Smooth muscle cell (in vitro differentiated cells): Measurements from ENCODE around the gene MUC5AC. TPM values are rescaled to one million over a fixed set of nuclear protein-coding genes. Genes with fewer than 3 reads are reported as not detected.

Source experiments
- DNase-seq: peaks from one replicate; lab custom pipeline; 2025; ENCODE audit not compliant: unreplicated experiment; lab: John Stamatoyannopoulos, UW
- H2AFZ ChIP-seq: fragments of 200-600 bp; sonication (generic); 2 replicates; pipeline ENCODE4 v1.6.0; 2016; ENCODE audit warnings: antibody characterized with exemption, low read depth, mild to moderate bottlenecking
- H3F3A ChIP-seq: fragments of 200-600 bp; sonication (generic); 2 replicates; pipeline ENCODE4 v1.6.0; 2017; ENCODE audit warnings: antibody characterized with exemption, low read depth
- H3K27ac ChIP-seq: fragments of 200-600 bp; sonication (generic); 2 replicates; pipeline ENCODE4 v1.5.1; 2016; ENCODE audit warnings: low read depth, mild to moderate bottlenecking
- H3K27me3 ChIP-seq: fragments of 200-600 bp; sonication (generic); 2 replicates; pipeline ENCODE4 v1.6.1; 2016; ENCODE audit warnings: low read depth, mild to moderate bottlenecking
- H3K36me3 ChIP-seq: fragments of 200-600 bp; sonication (generic); 2 replicates; pipeline ENCODE4 v1.5.1; 2016; ENCODE audit warnings: low read depth
- H3K4me1 ChIP-seq: fragments of 200-600 bp; sonication (generic); 2 replicates; pipeline ENCODE4 v1.5.1; 2016; ENCODE audit warnings: low read depth
- H3K4me2 ChIP-seq: fragments of 200-600 bp; sonication (generic); 2 replicates; pipeline ENCODE4 v1.6.0; 2016; ENCODE audit warnings: mild to moderate bottlenecking
- H3K4me3 ChIP-seq: fragments of 200-600 bp; sonication (generic); 2 replicates; pipeline ENCODE4 v1.5.1; 2016; ENCODE audit warnings: mild to moderate bottlenecking
- H3K79me2 ChIP-seq: fragments of 200-600 bp; sonication (generic); 2 replicates; pipeline ENCODE4 v1.6.0; 2016; ENCODE audit warnings: low read depth, mild to moderate bottlenecking
- H3K9ac ChIP-seq: fragments of 200-600 bp; sonication (generic); 2 replicates; pipeline ENCODE4 v1.6.0; 2016; ENCODE audit warnings: low read depth
- H3K9me3 ChIP-seq: fragments of 200-600 bp; sonication (generic); replicated peaks from 2 replicates; pipeline ENCODE4 v1.5.1; 2016; ENCODE audit warnings: low read depth
- H4K20me1 ChIP-seq: fragments of 200-600 bp; sonication (generic); 2 replicates; pipeline ENCODE4 v1.6.0; 2016; ENCODE audit warnings: low read depth
- WGBS: methylation state at CpG from one replicate; pipeline ENCODE4 v1.1.7; 2016; ENCODE audit warnings: low lambda C conversion rate; 5-methylcytosine and 5-hydroxymethylcytosine counted together
- polyA plus RNA-seq: library from polyadenylated mRNA; unstranded; fragments of >200 nt; fragmentation: Nextera tagmentation; extraction: Ambion mirVana; gene quantifications from 2 replicates; pipeline ENCODE4 v1.2.1, GENCODE V29; 2016
- total RNA-seq: library from RNA; depleted of rRNA; stranded (reverse); fragments of >200 nt; gene quantifications from 2 replicates; pipeline ENCODE4 v1.2.3, GENCODE V29; 2014
- TF ChIP-seq, protein P1 (sequence below): fragments of 200-600 bp; sonication (generic); IDR thresholded peaks from 2 replicates; pipeline ENCODE4 v1.5.1; 2017; ENCODE audit warnings: borderline replicate concordance, mild to moderate bottlenecking, antibody characterized with exemption; ENCODE audit not compliant: insufficient read depth, poor library complexity, severe bottlenecking

MUC5AC gene
- total and polyA plus RNA-seq, 2 experiments from 2014 or later = not detected

DNA sequence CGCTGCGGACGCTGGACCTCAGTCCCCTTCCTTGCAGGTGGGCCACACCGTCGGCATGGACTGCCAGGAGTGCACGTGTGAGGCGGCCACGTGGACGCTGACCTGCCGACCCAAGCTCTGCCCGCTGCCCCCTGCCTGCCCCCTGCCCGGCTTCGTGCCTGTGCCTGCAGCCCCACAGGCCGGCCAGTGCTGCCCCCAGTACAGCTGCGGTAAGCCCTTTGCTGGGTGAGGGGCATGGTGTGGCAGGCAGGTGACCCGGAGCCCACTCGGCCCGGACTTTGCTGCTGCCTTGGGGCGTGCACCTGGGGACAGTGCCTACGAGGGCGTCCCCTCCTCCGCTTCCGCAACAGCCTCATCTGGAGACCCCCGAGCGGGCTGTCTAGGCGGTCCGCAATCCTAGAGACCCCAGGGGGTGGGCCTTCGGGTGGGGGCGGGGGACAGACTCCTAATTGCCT, 39.7 kb downstream of the MUC5AC start:
- Histone ChIP-seq H3K9ac (no peak overlapping the region), H3K36me3 (no peaks in the 10 kb centered on the region), H3K27me3 (no peaks in the 10 kb centered on the region), H4K20me1 (no peaks in the 10 kb centered on the region), H3K9me3 (no peaks in the 10 kb centered on the region), H3K4me2 (no peak overlapping the region), H3K27ac (no peak overlapping the region), H2AFZ (no peak overlapping the region), H3K4me3 (no peak overlapping the region), H3K79me2 (no peaks in the 10 kb centered on the region), H3K4me1 (no peaks in the 10 kb centered on the region), H3F3A (no peaks in the 10 kb centered on the region)
- DNase-seq = no peak
- TF ChIP-seq, protein P1, sequence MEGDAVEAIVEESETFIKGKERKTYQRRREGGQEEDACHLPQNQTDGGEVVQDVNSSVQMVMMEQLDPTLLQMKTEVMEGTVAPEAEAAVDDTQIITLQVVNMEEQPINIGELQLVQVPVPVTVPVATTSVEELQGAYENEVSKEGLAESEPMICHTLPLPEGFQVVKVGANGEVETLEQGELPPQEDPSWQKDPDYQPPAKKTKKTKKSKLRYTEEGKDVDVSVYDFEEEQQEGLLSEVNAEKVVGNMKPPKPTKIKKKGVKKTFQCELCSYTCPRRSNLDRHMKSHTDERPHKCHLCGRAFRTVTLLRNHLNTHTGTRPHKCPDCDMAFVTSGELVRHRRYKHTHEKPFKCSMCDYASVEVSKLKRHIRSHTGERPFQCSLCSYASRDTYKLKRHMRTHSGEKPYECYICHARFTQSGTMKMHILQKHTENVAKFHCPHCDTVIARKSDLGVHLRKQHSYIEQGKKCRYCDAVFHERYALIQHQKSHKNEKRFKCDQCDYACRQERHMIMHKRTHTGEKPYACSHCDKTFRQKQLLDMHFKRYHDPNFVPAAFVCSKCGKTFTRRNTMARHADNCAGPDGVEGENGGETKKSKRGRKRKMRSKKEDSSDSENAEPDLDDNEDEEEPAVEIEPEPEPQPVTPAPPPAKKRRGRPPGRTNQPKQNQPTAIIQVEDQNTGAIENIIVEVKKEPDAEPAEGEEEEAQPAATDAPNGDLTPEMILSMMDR = no peak
- 83% methylated on average over 24 of the region's 29 CpGs for WGBS

DNA sequence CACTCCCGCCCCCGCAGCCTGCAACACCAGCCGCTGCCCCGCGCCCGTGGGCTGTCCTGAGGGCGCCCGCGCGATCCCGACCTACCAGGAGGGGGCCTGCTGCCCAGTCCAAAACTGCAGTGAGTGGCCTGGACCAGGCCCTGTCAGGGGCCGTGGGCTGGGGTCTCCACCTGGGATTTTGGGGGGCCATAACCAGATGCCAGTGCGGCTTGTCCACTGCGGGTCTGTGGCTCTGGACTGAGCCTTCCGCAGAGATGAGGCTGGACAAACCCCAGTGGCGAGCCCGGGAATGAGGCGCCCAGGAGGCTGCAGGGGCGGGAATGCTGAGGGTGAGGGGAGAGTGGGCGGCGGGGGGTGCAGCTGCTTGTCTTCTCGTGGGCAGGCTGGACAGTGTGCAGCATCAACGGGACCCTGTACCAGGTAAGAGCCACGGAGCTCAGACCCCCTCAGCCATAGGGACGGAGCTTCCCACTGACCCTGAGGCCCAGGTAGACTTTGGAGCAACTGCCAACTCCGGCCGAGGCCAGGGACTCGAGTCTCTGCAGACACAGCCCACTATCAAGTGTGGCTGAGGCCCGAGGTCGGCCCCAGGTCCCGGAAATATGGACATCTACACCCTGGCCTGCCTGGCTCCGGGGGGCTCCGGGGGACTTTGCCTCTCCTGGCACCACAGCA, 40.3 kb downstream of the MUC5AC start:
- Histone ChIP-seq H4K20me1 (no peaks in the 10 kb centered on the region), H3K27ac (no peak overlapping the region), H3K36me3 (no peaks in the 10 kb centered on the region), H3K9ac (no peak overlapping the region), H3K79me2 (no peaks in the 10 kb centered on the region), H3F3A (no peaks in the 10 kb centered on the region), H3K9me3 (no peaks in the 10 kb centered on the region), H3K4me1 (no peaks in the 10 kb centered on the region), H2AFZ (no peak overlapping the region), H3K4me3 (no peak overlapping the region), H3K4me2 (no peak overlapping the region), H3K27me3 (no peaks in the 10 kb centered on the region)
- WGBS = 83% methylated on average over 32 of the region's 33 CpGs
- DNase-seq = no peak
- TF ChIP-seq, protein P1 = no peak

DNA sequence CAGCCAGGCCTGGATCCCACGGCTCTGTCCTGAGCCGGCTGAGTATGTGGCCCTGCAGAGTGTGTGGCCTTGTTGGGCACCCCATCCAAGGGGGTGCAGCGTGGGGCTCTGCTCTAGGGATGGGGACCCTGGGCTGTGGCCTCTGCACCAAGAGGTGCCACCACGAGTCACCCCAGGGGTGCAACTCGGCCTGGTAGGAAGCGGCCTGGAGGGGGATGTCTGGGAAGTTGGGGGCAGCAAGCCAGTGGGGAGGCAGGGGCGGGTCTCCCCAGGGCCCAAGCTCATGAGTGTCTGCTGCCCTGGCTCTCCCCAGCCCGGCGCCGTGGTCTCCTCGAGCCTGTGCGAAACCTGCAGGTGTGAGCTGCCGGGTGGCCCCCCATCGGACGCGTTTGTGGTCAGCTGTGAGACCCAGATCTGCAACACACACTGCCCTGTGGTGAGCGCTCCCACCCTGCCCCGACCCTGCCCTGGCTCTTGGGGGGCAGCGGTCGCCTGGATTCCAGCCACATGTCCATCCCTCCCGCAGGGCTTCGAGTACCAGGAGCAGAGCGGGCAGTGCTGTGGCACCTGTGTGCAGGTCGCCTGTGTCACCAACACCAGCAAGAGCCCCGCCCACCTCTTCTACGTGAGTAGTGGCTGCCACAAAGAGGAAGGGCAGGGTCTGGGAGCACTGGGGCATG, 40.9 kb downstream of the MUC5AC start:
- Histone ChIP-seq H3K9ac (no peak overlapping the region), H3K4me2 (no peak overlapping the region), H3F3A (no peaks in the 10 kb centered on the region), H3K79me2 (no peaks in the 10 kb centered on the region), H2AFZ (no peak overlapping the region), H3K4me3 (no peak overlapping the region), H3K4me1 (no peaks in the 10 kb centered on the region), H4K20me1 (no peaks in the 10 kb centered on the region), H3K27me3 (no peaks in the 10 kb centered on the region), H3K36me3 (no peaks in the 10 kb centered on the region), H3K9me3 (no peaks in the 10 kb centered on the region), H3K27ac (no peak overlapping the region)
- WGBS = 88% methylated on average over 24 of the region's 26 CpGs
- DNase-seq = no peak
- TF ChIP-seq, protein P1 = no peak
